ENCODE data around the gene SLC6A17. TPM values are rescaled to one million over a fixed set of nuclear protein-coding genes. Genes with fewer than 3 reads are reported as not detected.

Gene SLC6A17
- total RNA-seq, 1 donor from 2014 or later: not detected

- Mint-ChIP-seq H3K36me3 (ENCODE audit: insufficient read depth) (no peaks in the 10 kb centered on the region), H3K4me1 (ENCODE audit: low read depth) (no peaks in the 10 kb centered on the region), H3K4me3 (ENCODE audit: low read depth) (no peak overlapping the region), H3K27ac (no peak overlapping the region), H3K27me3 (peaks cover 44% of the 10 kb centered on the region), H3K9me3 (ENCODE audit: low read depth) (no peaks in the 10 kb centered on the region)
- no peak for DNase-seq (ENCODE audit: low spot score, unreplicated experiment)
- TF ChIP-seq CTCF (IDR thresholded peaks at IDR 0.05; ENCODE audit: unreplicated experiment): no peak
These were observed 21.7 kb downstream of the SLC6A17 start for GRCh38 chr1:110172001-110172400.

GRCh38 chr1:110173466-110174105, 23.3 kb downstream of the SLC6A17 start:
- Mint-ChIP-seq H3K36me3 (ENCODE audit: insufficient read depth) (no peaks in the 10 kb centered on the region), H3K9me3 (ENCODE audit: low read depth) (no peaks in the 10 kb centered on the region), H3K27me3 (peaks cover 41% of the 10 kb centered on the region), H3K27ac (no peak overlapping the region), H3K4me1 (ENCODE audit: low read depth) (no peaks in the 10 kb centered on the region), H3K4me3 (ENCODE audit: low read depth) (no peak overlapping the region)
- no peak for DNase-seq (ENCODE audit: low spot score, unreplicated experiment)
- TF ChIP-seq CTCF (IDR thresholded peaks at IDR 0.05; ENCODE audit: unreplicated experiment): no peak

- Mint-ChIP-seq H3K27ac (no peak overlapping the region), H3K27me3 (peaks cover 35% of the 10 kb centered on the region), H3K36me3 (ENCODE audit: insufficient read depth) (no peaks in the 10 kb centered on the region), H3K4me1 (ENCODE audit: low read depth) (no peaks in the 10 kb centered on the region), H3K4me3 (ENCODE audit: low read depth) (no peak overlapping the region), H3K9me3 (ENCODE audit: low read depth) (no peaks in the 10 kb centered on the region)
- TF ChIP-seq CTCF (IDR thresholded peaks at IDR 0.05; ENCODE audit: unreplicated experiment): no peak
- no peak for DNase-seq (ENCODE audit: low spot score, unreplicated experiment)
These were observed 24.7 kb downstream of the SLC6A17 start for GRCh38 chr1:110174961-110175360.

- Mint-ChIP-seq H3K4me3 (ENCODE audit: low read depth) (no peak overlapping the region), H3K36me3 (ENCODE audit: insufficient read depth) (no peaks in the 10 kb centered on the region), H3K27me3 (peaks cover 28% of the 10 kb centered on the region), H3K4me1 (ENCODE audit: low read depth) (no peaks in the 10 kb centered on the region), H3K9me3 (ENCODE audit: low read depth) (no peaks in the 10 kb centered on the region), H3K27ac (no peak overlapping the region)
- TF ChIP-seq CTCF (IDR thresholded peaks at IDR 0.05; ENCODE audit: unreplicated experiment): no peak
- no peak for DNase-seq (ENCODE audit: low spot score, unreplicated experiment)
These were observed 26.1 kb downstream of the SLC6A17 start for GRCh38 chr1:110176299-110176956.

- Mint-ChIP-seq H3K4me3 (ENCODE audit: low read depth) (no peak overlapping the region), H3K27ac (no peak overlapping the region), H3K36me3 (ENCODE audit: insufficient read depth) (no peaks in the 10 kb centered on the region), H3K4me1 (ENCODE audit: low read depth) (no peaks in the 10 kb centered on the region), H3K9me3 (ENCODE audit: low read depth) (no peaks in the 10 kb centered on the region), H3K27me3 (peaks cover 20% of the 10 kb centered on the region)
- no peak for DNase-seq (ENCODE audit: low spot score, unreplicated experiment)
- no peak for TF ChIP-seq CTCF (IDR thresholded peaks at IDR 0.05; ENCODE audit: unreplicated experiment)
These were observed 27.5 kb downstream of the SLC6A17 start for GRCh38 chr1:110177775-110178174.

Data from progenitor cell of endocrine pancreas (in vitro differentiated cells).